GM23338 (cell line): ENCODE data around the gene RSRC1. TPM values are rescaled to one million over a fixed set of nuclear protein-coding genes. Genes with fewer than 3 reads are reported as not detected.

ENCODE experiments used
- ATAC-seq: fragments of 200-7000 bp; cut with Tn5 transposase; 3 replicates; pipeline ENCODE4 v1.9.1; 2020
- DNase-seq: peaks from one replicate; pipeline ENCODE4 v3.0.0-alpha.2; 2015; ENCODE audit warnings: low spot score
- H2AFZ ChIP-seq: fragments of 200-600 bp; sonication (generic); 2 replicates; pipeline ENCODE4 v1.8.0; 2016; ENCODE audit warnings: antibody characterized with exemption, mild to moderate bottlenecking, moderate library complexity
- H3F3A ChIP-seq: fragments of 200-600 bp; sonication (generic); replicated peaks from 2 replicates; pipeline ENCODE4 v1.8.0; 2017; ENCODE audit warnings: antibody characterized with exemption, mixed run types, low read depth
- H3K27ac ChIP-seq: fragments of 200-600 bp; sonication (generic); 2 replicates; pipeline ENCODE4 v1.6.1; 2016; ENCODE audit warnings: low read depth
- H3K27me3 ChIP-seq: fragments of 200-600 bp; sonication (generic); 2 replicates; pipeline ENCODE4 v1.8.0; 2016; ENCODE audit warnings: mild to moderate bottlenecking, mixed run types, moderate library complexity; ENCODE audit not compliant: insufficient read depth
- H3K36me3 ChIP-seq: fragments of 200-600 bp; sonication (generic); 2 replicates; pipeline ENCODE4 v1.8.0; 2016; ENCODE audit warnings: mild to moderate bottlenecking; ENCODE audit not compliant: insufficient read depth
- H3K4me1 ChIP-seq: fragments of 200-600 bp; sonication (generic); 2 replicates; pipeline ENCODE4 v1.8.0; 2016; ENCODE audit warnings: mild to moderate bottlenecking, moderate library complexity; ENCODE audit not compliant: insufficient read depth
- H3K4me2 ChIP-seq: fragments of 200-600 bp; sonication (generic); 2 replicates; pipeline ENCODE4 v1.7.1; 2017; ENCODE audit warnings: mixed run types
- H3K4me3 ChIP-seq: fragments of 200-600 bp; sonication (generic); 2 replicates; pipeline ENCODE4 v1.6.1; 2016; ENCODE audit warnings: mixed run types
- H3K79me2 ChIP-seq: fragments of 200-600 bp; sonication (generic); replicated peaks from 2 replicates; pipeline ENCODE4 v1.8.0; 2017; ENCODE audit warnings: mild to moderate bottlenecking; ENCODE audit not compliant: insufficient read depth
- H3K9me2 ChIP-seq: fragments of 200-600 bp; sonication (generic); 2 replicates; pipeline ENCODE4 v1.8.0; 2017; ENCODE audit not compliant: insufficient read depth
- H4K20me1 ChIP-seq: fragments of 200-600 bp; sonication (generic); replicated peaks from 2 replicates; pipeline ENCODE4 v1.8.0; 2017; ENCODE audit warnings: mild to moderate bottlenecking; ENCODE audit not compliant: insufficient read depth
- H3K27ac Mint-ChIP-seq: 2 replicates; pipeline ENCODE4 v1.8.0; 2020; ENCODE audit warnings: inconsistent platforms, mild to moderate bottlenecking, moderate library complexity, mixed read lengths
- H3K27me3 Mint-ChIP-seq: 3 replicates; pipeline ENCODE4 v1.8.0; 2022; ENCODE audit warnings: low read depth, mild to moderate bottlenecking, moderate library complexity, mixed read lengths, inconsistent platforms; ENCODE audit not compliant: insufficient read depth, poor library complexity
- H3K36me3 Mint-ChIP-seq: 3 replicates; pipeline ENCODE4 v1.8.0; 2021; ENCODE audit warnings: low read depth, mild to moderate bottlenecking, inconsistent platforms, moderate library complexity, mixed read lengths
- H3K4me1 Mint-ChIP-seq: 3 replicates; pipeline ENCODE4 v1.8.0; 2020; ENCODE audit warnings: mild to moderate bottlenecking, inconsistent platforms, mixed read lengths
- H3K4me3 Mint-ChIP-seq: 3 replicates; pipeline ENCODE4 v1.8.0; 2021; ENCODE audit warnings: moderate library complexity, mild to moderate bottlenecking, inconsistent platforms, mixed read lengths
- H3K9me3 Mint-ChIP-seq: 3 replicates; pipeline ENCODE4 v1.8.0; 2020; ENCODE audit warnings: moderate library complexity, mild to moderate bottlenecking, inconsistent platforms, mixed read lengths
- CREB1 ChIP-seq: fragments of 250-450 bp; sonication (Bioruptor Pico); IDR thresholded peaks from 2 replicates; pipeline ENCODE4 v1.5.0; 2020; ENCODE audit warnings: low read depth, mild to moderate bottlenecking, moderate library complexity
- EZH2phosphoT487 ChIP-seq: fragments of 200-600 bp; sonication (generic); IDR thresholded peaks from one replicate; pipeline ENCODE4 v1.8.1; 2018; ENCODE audit warnings: antibody characterized with exemption; ENCODE audit not compliant: unreplicated experiment
- NANOG ChIP-seq: IDR thresholded peaks from 2 replicates; pipeline ENCODE4 v1.6.1; 2016; ENCODE audit warnings: antibody characterized with exemption, borderline replicate concordance
- STAT1 ChIP-seq: IDR thresholded peaks from one replicate; pipeline ENCODE4 v1.6.1; 2016; ENCODE audit warnings: antibody characterized with exemption; ENCODE audit not compliant: unreplicated experiment
- ZNF331 ChIP-seq: fragments of 250-450 bp; sonication (Bioruptor Pico); IDR thresholded peaks from 2 replicates; pipeline ENCODE4 v1.5.0; 2020; ENCODE audit warnings: low read depth, mild to moderate bottlenecking, moderate library complexity
- polyA plus RNA-seq: library from polyadenylated mRNA; unstranded; fragments of >200 nt; fragmentation: Nextera tagmentation; extraction: Ambion mirVana; gene quantifications from 2 replicates; pipeline ENCODE4 v1.2.1, GENCODE V29; 2016
- total RNA-seq: library from RNA; depleted of rRNA; stranded (reverse); fragments of >200 nt; shearing (Covaris generic); gene quantifications from 2 replicates; pipeline ENCODE4 v1.2.3, GENCODE V29; 2014
- TF ChIP-seq, protein P1 (sequence below): fragments of 250-450 bp; sonication (Bioruptor Pico); IDR thresholded peaks from 2 replicates; pipeline ENCODE4 v1.5.0; 2020; ENCODE audit warnings: mild to moderate bottlenecking, moderate library complexity
- TF ChIP-seq, protein P2 (sequence below): IDR thresholded peaks from 2 replicates; pipeline ENCODE4 v1.6.1; 2016; ENCODE audit warnings: antibody characterized with exemption
- TF ChIP-seq, protein P3 (sequence below): IDR thresholded peaks from one replicate; pipeline ENCODE4 v1.6.1; 2018; ENCODE audit warnings: antibody characterized with exemption; ENCODE audit not compliant: unreplicated experiment

The RSRC1 gene
- total and polyA plus RNA-seq, 2 experiments from 2014 or later, result 32.5 to 76.8 TPM

DNA sequence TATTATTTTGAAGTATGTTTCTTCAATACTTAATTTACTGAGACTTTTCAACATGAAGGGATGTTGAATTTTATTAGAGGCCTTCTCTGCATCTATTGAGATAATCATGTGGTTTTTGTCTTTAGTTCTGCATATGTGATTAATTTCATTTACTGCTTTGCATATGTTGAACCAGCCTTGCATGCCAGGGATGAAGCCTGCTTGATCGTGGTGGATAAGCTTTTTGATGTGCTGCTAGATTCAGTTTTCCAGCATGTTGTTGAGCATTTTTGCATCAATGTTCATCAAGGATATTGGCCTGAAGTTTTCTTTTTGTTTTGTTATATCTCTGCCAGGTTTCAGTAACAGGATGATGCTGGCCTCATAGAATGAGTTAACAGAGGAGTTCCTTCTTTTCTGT, 134.4 kb downstream of the RSRC1 start (continued):
- TF ChIP-seq, protein P1, sequence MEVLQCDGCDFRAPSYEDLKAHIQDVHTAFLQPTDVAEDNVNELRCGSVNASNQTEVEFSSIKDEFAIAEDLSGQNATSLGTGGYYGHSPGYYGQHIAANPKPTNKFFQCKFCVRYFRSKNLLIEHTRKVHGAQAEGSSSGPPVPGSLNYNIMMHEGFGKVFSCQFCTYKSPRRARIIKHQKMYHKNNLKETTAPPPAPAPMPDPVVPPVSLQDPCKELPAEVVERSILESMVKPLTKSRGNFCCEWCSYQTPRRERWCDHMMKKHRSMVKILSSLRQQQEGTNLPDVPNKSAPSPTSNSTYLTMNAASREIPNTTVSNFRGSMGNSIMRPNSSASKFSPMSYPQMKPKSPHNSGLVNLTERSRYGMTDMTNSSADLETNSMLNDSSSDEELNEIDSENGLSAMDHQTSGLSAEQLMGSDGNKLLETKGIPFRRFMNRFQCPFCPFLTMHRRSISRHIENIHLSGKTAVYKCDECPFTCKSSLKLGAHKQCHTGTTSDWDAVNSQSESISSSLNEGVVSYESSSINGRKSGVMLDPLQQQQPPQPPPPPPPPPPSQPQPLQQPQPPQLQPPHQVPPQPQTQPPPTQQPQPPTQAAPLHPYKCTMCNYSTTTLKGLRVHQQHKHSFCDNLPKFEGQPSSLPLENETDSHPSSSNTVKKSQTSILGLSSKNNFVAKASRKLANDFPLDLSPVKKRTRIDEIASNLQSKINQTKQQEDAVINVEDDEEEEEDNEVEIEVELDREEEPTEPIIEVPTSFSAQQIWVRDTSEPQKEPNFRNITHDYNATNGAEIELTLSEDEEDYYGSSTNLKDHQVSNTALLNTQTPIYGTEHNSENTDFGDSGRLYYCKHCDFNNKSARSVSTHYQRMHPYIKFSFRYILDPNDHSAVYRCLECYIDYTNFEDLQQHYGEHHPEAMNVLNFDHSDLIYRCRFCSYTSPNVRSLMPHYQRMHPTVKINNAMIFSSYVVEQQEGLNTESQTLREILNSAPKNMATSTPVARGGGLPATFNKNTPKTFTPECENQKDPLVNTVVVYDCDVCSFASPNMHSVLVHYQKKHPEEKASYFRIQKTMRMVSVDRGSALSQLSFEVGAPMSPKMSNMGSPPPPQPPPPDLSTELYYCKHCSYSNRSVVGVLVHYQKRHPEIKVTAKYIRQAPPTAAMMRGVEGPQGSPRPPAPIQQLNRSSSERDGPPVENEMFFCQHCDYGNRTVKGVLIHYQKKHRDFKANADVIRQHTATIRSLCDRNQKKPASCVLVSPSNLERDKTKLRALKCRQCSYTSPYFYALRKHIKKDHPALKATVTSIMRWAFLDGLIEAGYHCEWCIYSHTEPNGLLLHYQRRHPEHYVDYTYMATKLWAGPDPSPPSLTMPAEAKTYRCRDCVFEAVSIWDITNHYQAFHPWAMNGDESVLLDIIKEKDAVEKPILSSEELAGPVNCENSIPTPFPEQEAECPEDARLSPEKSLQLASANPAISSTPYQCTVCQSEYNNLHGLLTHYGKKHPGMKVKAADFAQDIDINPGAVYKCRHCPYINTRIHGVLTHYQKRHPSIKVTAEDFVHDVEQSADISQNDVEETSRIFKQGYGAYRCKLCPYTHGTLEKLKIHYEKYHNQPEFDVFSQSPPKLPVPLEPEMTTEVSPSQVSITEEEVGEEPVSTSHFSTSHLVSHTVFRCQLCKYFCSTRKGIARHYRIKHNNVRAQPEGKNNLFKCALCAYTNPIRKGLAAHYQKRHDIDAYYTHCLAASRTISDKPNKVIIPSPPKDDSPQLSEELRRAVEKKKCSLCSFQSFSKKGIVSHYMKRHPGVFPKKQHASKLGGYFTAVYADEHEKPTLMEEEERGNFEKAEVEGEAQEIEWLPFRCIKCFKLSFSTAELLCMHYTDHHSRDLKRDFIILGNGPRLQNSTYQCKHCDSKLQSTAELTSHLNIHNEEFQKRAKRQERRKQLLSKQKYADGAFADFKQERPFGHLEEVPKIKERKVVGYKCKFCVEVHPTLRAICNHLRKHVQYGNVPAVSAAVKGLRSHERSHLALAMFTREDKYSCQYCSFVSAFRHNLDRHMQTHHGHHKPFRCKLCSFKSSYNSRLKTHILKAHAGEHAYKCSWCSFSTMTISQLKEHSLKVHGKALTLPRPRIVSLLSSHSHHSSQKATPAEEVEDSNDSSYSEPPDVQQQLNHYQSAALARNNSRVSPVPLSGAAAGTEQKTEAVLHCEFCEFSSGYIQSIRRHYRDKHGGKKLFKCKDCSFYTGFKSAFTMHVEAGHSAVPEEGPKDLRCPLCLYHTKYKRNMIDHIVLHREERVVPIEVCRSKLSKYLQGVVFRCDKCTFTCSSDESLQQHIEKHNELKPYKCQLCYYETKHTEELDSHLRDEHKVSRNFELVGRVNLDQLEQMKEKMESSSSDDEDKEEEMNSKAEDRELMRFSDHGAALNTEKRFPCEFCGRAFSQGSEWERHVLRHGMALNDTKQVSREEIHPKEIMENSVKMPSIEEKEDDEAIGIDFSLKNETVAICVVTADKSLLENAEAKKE (CRISPR knock-in tag), result no peak

DNA sequence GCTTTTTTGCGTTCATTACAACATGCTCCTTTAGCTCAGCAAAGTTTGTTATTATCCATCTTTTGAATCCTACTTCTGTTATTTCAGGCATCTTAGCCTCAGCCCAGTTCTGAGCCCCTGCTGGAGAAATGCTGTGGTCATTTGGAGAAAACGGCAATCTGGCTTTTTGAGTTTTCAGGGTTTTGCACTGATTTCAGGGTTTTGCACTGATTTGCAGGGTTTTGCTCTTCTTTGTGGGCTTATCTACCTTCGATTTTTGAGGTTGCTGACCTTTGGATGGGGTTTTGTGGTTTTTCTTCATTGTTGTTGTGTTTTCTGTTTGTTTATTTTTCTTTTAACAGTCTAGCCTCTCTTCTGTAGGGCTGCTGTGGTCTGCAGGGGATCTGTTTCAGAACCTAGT, 137.4 kb downstream of the RSRC1 start:
- no peak overlapping the region for H3K4me3 Mint-ChIP-seq
- no peak for TF ChIP-seq STAT1
- no peak for TF ChIP-seq ZNF331 (CRISPR knock-in tag)
- TF ChIP-seq, protein P2, sequence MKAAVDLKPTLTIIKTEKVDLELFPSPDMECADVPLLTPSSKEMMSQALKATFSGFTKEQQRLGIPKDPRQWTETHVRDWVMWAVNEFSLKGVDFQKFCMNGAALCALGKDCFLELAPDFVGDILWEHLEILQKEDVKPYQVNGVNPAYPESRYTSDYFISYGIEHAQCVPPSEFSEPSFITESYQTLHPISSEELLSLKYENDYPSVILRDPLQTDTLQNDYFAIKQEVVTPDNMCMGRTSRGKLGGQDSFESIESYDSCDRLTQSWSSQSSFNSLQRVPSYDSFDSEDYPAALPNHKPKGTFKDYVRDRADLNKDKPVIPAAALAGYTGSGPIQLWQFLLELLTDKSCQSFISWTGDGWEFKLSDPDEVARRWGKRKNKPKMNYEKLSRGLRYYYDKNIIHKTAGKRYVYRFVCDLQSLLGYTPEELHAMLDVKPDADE, result no peak
- TF ChIP-seq EZH2phosphoT487, result no peak
- TF ChIP-seq CREB1 (CRISPR knock-in tag), result no peak
- TF ChIP-seq NANOG, result no peak
- TF ChIP-seq, protein P3, sequence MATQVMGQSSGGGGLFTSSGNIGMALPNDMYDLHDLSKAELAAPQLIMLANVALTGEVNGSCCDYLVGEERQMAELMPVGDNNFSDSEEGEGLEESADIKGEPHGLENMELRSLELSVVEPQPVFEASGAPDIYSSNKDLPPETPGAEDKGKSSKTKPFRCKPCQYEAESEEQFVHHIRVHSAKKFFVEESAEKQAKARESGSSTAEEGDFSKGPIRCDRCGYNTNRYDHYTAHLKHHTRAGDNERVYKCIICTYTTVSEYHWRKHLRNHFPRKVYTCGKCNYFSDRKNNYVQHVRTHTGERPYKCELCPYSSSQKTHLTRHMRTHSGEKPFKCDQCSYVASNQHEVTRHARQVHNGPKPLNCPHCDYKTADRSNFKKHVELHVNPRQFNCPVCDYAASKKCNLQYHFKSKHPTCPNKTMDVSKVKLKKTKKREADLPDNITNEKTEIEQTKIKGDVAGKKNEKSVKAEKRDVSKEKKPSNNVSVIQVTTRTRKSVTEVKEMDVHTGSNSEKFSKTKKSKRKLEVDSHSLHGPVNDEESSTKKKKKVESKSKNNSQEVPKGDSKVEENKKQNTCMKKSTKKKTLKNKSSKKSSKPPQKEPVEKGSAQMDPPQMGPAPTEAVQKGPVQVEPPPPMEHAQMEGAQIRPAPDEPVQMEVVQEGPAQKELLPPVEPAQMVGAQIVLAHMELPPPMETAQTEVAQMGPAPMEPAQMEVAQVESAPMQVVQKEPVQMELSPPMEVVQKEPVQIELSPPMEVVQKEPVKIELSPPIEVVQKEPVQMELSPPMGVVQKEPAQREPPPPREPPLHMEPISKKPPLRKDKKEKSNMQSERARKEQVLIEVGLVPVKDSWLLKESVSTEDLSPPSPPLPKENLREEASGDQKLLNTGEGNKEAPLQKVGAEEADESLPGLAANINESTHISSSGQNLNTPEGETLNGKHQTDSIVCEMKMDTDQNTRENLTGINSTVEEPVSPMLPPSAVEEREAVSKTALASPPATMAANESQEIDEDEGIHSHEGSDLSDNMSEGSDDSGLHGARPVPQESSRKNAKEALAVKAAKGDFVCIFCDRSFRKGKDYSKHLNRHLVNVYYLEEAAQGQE, result no peak

More for the DNA sequence above, 137.4 kb downstream of the RSRC1 start:
- DNase-seq, result no peak
- H4K20me1 ChIP-seq, result no peaks in the 10 kb centered on the region
- H3K27me3 ChIP-seq, result no peaks in the 10 kb centered on the region
- no peaks in the 10 kb centered on the region for H3K36me3 ChIP-seq
- H3K27ac ChIP-seq, result no peak overlapping the region
- H3K9me3 Mint-ChIP-seq, result no peaks in the 10 kb centered on the region
- no peak overlapping the region for H3K27ac Mint-ChIP-seq
- no peak for ATAC-seq
- H3K79me2 ChIP-seq, result no peaks in the 10 kb centered on the region
- H3K4me1 ChIP-seq, result peaks cover 8% of the 10 kb centered on the region; the same call in 1 of the 2 replicates
- peaks cover 1% of the 10 kb centered on the region for H3K27me3 Mint-ChIP-seq
- no peaks in the 10 kb centered on the region for H3F3A ChIP-seq
- no peak overlapping the region for H3K4me3 ChIP-seq
- no peaks in the 10 kb centered on the region for H3K9me2 ChIP-seq
- H2AFZ ChIP-seq, result no peak overlapping the region
- H3K4me1 Mint-ChIP-seq, result peaks cover 10% of the 10 kb centered on the region
- peaks cover under 1% of the 10 kb centered on the region; the same call in 1 of the 3 replicates for H3K36me3 Mint-ChIP-seq
- H3K4me2 ChIP-seq, result no peak overlapping the region
